ENCODE measurements around the gene DND1.
"Not testable (repeated sequence)": the region's sequence is repeated elsewhere in the genome, so short reads cannot be mapped to it uniquely, and the experiment has no call there.

Gene DND1

GRCh38 chr5:140630292-140631035 lies 42.9 kb downstream of the DND1 start:
- no peak for DNase-seq (ENCODE audit: low spot score)

GRCh38 chr5:140628711-140629110 lies 44.7 kb downstream of the DND1 start:
- DNase-seq (ENCODE audit: low spot score) = peak; percentile 44

- no peak for DNase-seq (ENCODE audit: low spot score)
Measured at GRCh38 chr5:140627972-140628371, 45.4 kb downstream of the DND1 start.

- not testable (repeated sequence) for DNase-seq (ENCODE audit: low spot score)
Measured at GRCh38 chr5:140624886-140625285, 48.5 kb downstream of the DND1 start.

- DNase-seq (ENCODE audit: low spot score) = not testable (repeated sequence)
Measured at GRCh38 chr5:140623061-140623460, 50.3 kb downstream of the DND1 start.

GRCh38 chr5:140622301-140622700 lies 51.1 kb downstream of the DND1 start:
- DNase-seq (ENCODE audit: low spot score) = no peak

All from kidney capillary endothelial cell (primary cell).